Transverse colon (tissue), 4 donors: ENCODE data around the gene ZSCAN1. TPM values are rescaled to one million over a fixed set of nuclear protein-coding genes. Genes with fewer than 3 reads are reported as not detected.

ENCODE experiments used
- DNase-seq: peaks from one replicate; pipeline ENCODE4 v3.0.0-alpha.2; 2019
- H3K27ac ChIP-seq, 4 donors: fragments of 200-600 bp; sonication (generic); 2 replicates each; pipeline ENCODE4 v1.5.1; 2016 to 2018; ENCODE audit warnings: inconsistent platforms in 4 of 4
- H3K27me3 ChIP-seq: fragments of 200-600 bp; sonication (generic); 2 replicates; pipeline ENCODE4 v1.5.1; 2017; ENCODE audit warnings: inconsistent platforms
- H3K36me3 ChIP-seq, 4 donors: fragments of 200-600 bp; sonication (generic); 2 replicates each; pipeline ENCODE4 v1.5.1; 2017 to 2019; ENCODE audit warnings: inconsistent platforms in 4 of 4
- H3K4me1 ChIP-seq, 4 donors: fragments of 200-600 bp; sonication (generic); 2 replicates each; pipeline ENCODE4 v1.5.1; 2017 to 2020; ENCODE audit warnings: inconsistent platforms in 4 of 4
- H3K4me3 ChIP-seq, 4 donors: fragments of 200-600 bp; sonication (generic); 1 replicate in 1 of 4; 2 replicates in 3 of 4; pipeline versions ENCODE4 v1.5.1 to v1.6.1; 2017 to 2019; ENCODE audit warnings: inconsistent platforms in 4 of 4
- H3K9me3 ChIP-seq, 2 donors: fragments of 200-600 bp; sonication (generic); 2 replicates each; pipeline ENCODE4 v1.5.1; 2017 to 2019; ENCODE audit warnings: inconsistent platforms in 2 of 2
- EP300 ChIP-seq: sonication (generic); formaldehyde crosslinking; IDR thresholded peaks from one replicate; pipeline ENCODE4 v1.6.1; 2017; ENCODE audit warnings: antibody characterized with exemption, low read depth
- POLR2A ChIP-seq: fragments of 450-650 bp; IDR thresholded peaks from one replicate; pipeline ENCODE4 v1.6.1; 2016; ENCODE audit warnings: antibody characterized with exemption, mild to moderate bottlenecking, moderate library complexity
- POLR2AphosphoS5 ChIP-seq, 3 donors: sonication (generic); formaldehyde crosslinking; IDR thresholded peaks; one replicate each; pipeline ENCODE4 v1.6.1; 2016; ENCODE audit warnings: antibody characterized with exemption in 3 of 3
- WGBS, 2 donors: methylation state at CpG; one replicate each; pipeline ENCODE4 v1.1.5; 2018; ENCODE audit warnings: low coverage in 1 of 2; 5-methylcytosine and 5-hydroxymethylcytosine counted together
- in situ Hi-C, 4 donors: fragments of 200-750 bp; cut with MboI; loops; one replicate each; pipeline versions ENCODE4 v1.15.0 to v1.15.1; 2017; ENCODE audit warnings: low sequenced_read_pairs in 3 of 4, low pct_ligation_motif_present in 1 of 4, low pct_unique_long_range_greater_than_20kb in 1 of 4
- intact Hi-C: fragments of 100-400 bp; cut with DNase I; formaldehyde crosslinking; loops from one replicate; pipeline ENCODE4 v1.15.1; 2023; ENCODE audit warnings: low total_unique reads
- total RNA-seq, 4 donors: library from RNA; depleted of rRNA; stranded (reverse); fragments of >200 nt; gene quantifications; one replicate each; pipeline ENCODE4 v1.1.0, GENCODE V29; 2016
- TF ChIP-seq, protein P1 (sequence below), 5 experiments: fragments of 200-600 bp in 3 of 5; fragments of 450-650 bp in 2 of 5; sonication (generic) in 3 of 5; IDR thresholded peaks; 1 replicate in 2 of 5; 2 replicates in 3 of 5; pipeline ENCODE4 v1.5.1; 2016 to 2017; ENCODE audit warnings: antibody characterized with exemption in 5 of 5, inconsistent platforms in 3 of 5, mild to moderate bottlenecking in 2 of 5, moderate library complexity in 1 of 5

The ZSCAN1 gene
- total RNA-seq, 4 donors from 2014 or later: not detected

DNA sequence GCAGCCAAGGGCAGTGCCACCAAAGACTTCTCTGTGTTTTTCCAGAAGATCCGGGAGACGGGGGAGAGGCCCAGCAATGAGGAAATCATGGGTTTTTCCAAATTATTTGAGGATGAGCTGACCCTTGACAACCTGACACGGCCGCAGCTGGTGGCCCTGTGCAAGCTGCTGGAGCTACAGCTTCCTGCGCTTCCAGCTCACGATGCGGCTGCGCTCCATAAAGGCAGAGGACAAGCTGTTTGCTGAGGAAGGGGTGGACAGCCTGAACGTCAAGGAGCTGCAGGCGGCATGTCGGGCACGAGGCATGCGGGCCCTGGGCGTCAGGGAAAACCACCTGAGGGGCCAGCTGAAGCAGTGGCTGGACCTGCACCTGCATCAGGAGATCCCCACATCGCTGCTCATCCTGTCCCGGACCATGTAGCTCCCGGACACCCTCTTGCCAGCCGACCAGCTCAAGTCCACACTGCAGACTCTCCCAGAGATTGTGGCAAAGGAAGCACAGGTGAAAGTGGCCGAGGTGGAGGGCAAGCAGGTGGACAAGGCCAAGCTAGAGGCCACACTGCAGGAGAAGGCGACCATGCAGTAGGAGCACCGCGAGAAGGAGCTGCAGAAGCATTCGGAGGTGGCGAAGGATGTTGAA, 11.7 kb downstream of the ZSCAN1 start:
- Histone ChIP-seq H3K27me3 (no peaks in the 10 kb centered on the region), H3K9me3 (peaks cover 24 to 54% of the 10 kb centered on the region in 2 donors), H3K4me3 (no peak overlapping the region), H3K36me3 (no peaks in the 10 kb centered on the region), H3K4me1 (no peaks in the 10 kb centered on the region), H3K27ac (no peak overlapping the region)
- intact Hi-C loops (no loop called here), in situ Hi-C loops (no loop called here)
- DNase-seq: no peak
- no peak for TF ChIP-seq POLR2A
- TF ChIP-seq, protein P1, sequence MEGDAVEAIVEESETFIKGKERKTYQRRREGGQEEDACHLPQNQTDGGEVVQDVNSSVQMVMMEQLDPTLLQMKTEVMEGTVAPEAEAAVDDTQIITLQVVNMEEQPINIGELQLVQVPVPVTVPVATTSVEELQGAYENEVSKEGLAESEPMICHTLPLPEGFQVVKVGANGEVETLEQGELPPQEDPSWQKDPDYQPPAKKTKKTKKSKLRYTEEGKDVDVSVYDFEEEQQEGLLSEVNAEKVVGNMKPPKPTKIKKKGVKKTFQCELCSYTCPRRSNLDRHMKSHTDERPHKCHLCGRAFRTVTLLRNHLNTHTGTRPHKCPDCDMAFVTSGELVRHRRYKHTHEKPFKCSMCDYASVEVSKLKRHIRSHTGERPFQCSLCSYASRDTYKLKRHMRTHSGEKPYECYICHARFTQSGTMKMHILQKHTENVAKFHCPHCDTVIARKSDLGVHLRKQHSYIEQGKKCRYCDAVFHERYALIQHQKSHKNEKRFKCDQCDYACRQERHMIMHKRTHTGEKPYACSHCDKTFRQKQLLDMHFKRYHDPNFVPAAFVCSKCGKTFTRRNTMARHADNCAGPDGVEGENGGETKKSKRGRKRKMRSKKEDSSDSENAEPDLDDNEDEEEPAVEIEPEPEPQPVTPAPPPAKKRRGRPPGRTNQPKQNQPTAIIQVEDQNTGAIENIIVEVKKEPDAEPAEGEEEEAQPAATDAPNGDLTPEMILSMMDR (IDR thresholded peaks at IDR 0.05): no peak
- no peak for TF ChIP-seq POLR2AphosphoS5 (IDR thresholded peaks at IDR 0.05)
- no peak for TF ChIP-seq EP300
- WGBS, 2 donors: 94 to 98% methylated on average over 8 to 24 of the region's 24 CpGs

DNA sequence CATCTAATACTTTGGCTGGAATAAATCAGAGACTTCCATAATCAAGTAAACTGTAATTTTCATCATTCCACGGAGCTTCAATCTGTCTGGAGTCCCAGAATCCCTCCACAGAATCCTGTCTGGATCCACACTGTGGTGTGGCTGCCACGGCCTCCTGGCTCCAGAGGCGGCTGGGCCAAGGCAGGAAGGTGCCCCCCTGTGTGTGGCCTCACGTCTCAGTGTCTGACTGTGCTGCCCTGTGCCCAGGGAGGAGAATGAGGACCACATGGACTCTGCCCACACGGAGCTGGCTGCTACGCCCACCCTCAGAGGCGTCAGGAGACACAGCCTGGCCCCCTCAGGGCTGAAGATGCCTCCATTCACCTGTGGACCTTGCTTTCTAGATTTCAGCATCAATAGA, 13.0 kb downstream of the ZSCAN1 start:
- no peak for TF ChIP-seq EP300
- no peak for TF ChIP-seq POLR2A
- TF ChIP-seq, protein P1 (IDR thresholded peaks at IDR 0.05): no peak
- TF ChIP-seq POLR2AphosphoS5 (IDR thresholded peaks at IDR 0.05): no peak
- DNase-seq: no peak
- intact Hi-C loops: no loop called here
- H3K27me3 ChIP-seq: no peaks in the 10 kb centered on the region
- WGBS, 2 donors: 68% methylated on average over 7 of the region's 7 CpGs; no CpG with 5 or more reads in 1 of the 2 donors
- no peak overlapping the region for H3K27ac ChIP-seq
- no peaks in the 10 kb centered on the region for H3K36me3 ChIP-seq
- in situ Hi-C loops: no loop called here
- H3K4me1 ChIP-seq: no peaks in the 10 kb centered on the region
- peaks cover 24 to 53% of the 10 kb centered on the region in 2 donors for H3K9me3 ChIP-seq
- no peak overlapping the region for H3K4me3 ChIP-seq

DNA sequence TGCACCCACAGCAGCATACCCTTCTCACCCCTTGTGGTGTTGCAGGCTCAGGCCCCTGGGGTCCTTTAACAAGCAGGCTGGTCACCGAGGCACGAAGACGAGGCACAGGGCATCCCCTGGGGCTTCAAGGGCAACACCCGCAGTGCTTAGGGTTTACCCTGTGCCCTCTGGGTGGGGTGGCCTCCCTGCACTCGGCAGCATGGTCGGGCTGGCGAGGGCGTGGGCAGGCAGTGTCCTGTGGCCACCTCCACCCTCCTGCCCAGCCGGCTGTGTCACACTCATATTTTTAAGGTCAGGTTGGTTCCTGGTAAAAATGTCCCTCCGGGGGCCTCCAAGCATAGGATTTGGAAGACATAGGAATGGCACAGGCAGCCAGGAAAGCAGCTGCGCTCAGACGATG, 13.8 kb downstream of the ZSCAN1 start:
- no peak overlapping the region for H3K4me3 ChIP-seq
- H3K4me1 ChIP-seq: no peaks in the 10 kb centered on the region
- intact Hi-C loops: no loop called here
- DNase-seq: no peak
- H3K36me3 ChIP-seq: no peaks in the 10 kb centered on the region
- H3K27me3 ChIP-seq: no peaks in the 10 kb centered on the region
- H3K9me3 ChIP-seq: peaks cover 22 to 59% of the 10 kb centered on the region in 2 donors
- no peak overlapping the region for H3K27ac ChIP-seq
- TF ChIP-seq EP300: no peak
- no peak for TF ChIP-seq POLR2A
- TF ChIP-seq POLR2AphosphoS5 (IDR thresholded peaks at IDR 0.05): no peak
- TF ChIP-seq, protein P1 (IDR thresholded peaks at IDR 0.05): no peak
- 96% methylated on average over 12 of the region's 12 CpGs; no CpG with 5 or more reads in 1 of the 2 donors for WGBS, 2 donors
- in situ Hi-C loops: no loop called here

DNA sequence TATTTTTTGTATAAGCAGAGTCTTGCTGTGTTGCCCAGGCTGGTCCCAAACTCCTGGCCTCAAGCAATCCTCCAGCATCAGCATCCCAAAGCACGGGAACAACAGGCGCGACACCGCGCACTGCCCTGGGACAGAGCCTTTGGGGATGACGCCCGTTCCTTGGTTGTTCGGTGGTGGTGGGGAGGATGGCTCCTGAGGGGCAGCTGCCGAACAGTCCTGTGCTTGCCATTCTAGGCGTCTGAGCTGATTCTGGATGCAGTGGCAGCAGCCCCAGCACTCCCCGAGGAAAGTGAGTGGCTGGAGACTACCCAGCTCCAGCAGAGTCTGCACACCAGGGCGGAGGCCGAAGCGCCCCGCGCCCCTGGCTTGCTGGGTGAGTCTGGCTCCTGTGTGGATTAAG, 18.4 kb downstream of the ZSCAN1 start:
- 96% methylated on average over 12 of the region's 16 CpGs; no CpG with 5 or more reads in 1 of the 2 donors for WGBS, 2 donors
- no peak for TF ChIP-seq EP300
- TF ChIP-seq, protein P1 (IDR thresholded peaks at IDR 0.05): no peak
- TF ChIP-seq POLR2A: no peak
- no peak for TF ChIP-seq POLR2AphosphoS5 (IDR thresholded peaks at IDR 0.05)
- DNase-seq: no peak
- intact Hi-C loops (no loop called here), in situ Hi-C loops (no loop called here)
- Histone ChIP-seq H3K4me1 (no peaks in the 10 kb centered on the region), H3K27me3 (no peaks in the 10 kb centered on the region), H3K4me3 (no peak overlapping the region), H3K36me3 (no peaks in the 10 kb centered on the region), H3K27ac (no peak overlapping the region), H3K9me3 (peaks cover 13 to 49% of the 10 kb centered on the region in 2 donors)
